H1 (cell line): ENCODE data around the gene NXT1. TPM values are rescaled to one million over a fixed set of nuclear protein-coding genes. Genes with fewer than 3 reads are reported as not detected.
A peak's percentile ranks its signal among the peaks of the same experiment; 100 is the strongest.

ENCODE experiments used
- BCL11A ChIP-seq, 2 experiments: IDR thresholded peaks; one replicate each; pipeline ENCODE4 v1.6.1; 2011; ENCODE audit warnings: low read depth in 2 of 2, low read length in 2 of 2, mild to moderate bottlenecking in 2 of 2
- CEBPB ChIP-seq: IDR thresholded peaks from 2 replicates; pipeline ENCODE4 v1.6.1; 2012; ENCODE audit warnings: low read depth, low read length
- CHD2 ChIP-seq: IDR thresholded peaks from 2 replicates; pipeline ENCODE4 v1.6.1; 2012; ENCODE audit warnings: low read length, improper control_type of control experiment
- CREB1 ChIP-seq: IDR thresholded peaks from 2 replicates; pipeline ENCODE4 v1.6.1; 2012; ENCODE audit warnings: inconsistent platforms
- EGR1 ChIP-seq: IDR thresholded peaks from 2 replicates; pipeline ENCODE4 v1.6.1; 2011; ENCODE audit warnings: low read depth, low read length, borderline replicate concordance
- EZH2 ChIP-seq: fragments of 200-600 bp; sonication (generic); IDR thresholded peaks from 2 replicates; pipeline ENCODE4 v1.7.1; 2012; ENCODE audit warnings: low read depth, mild to moderate bottlenecking, moderate library complexity, low read length, inconsistent platforms; ENCODE audit not compliant: severe bottlenecking
- GABPA ChIP-seq: IDR thresholded peaks from 2 replicates; pipeline ENCODE4 v1.6.1; 2011; ENCODE audit warnings: mild to moderate bottlenecking, low read length, moderate library complexity, borderline replicate concordance; ENCODE audit not compliant: insufficient read depth
- HDAC6 ChIP-seq: IDR thresholded peaks from one replicate; pipeline ENCODE4 v1.7.1; 2012; ENCODE audit warnings: low read depth, mild to moderate bottlenecking, inconsistent platforms, low read length, moderate library complexity
- JUN ChIP-seq: IDR thresholded peaks from 2 replicates; pipeline ENCODE4 v1.6.1; 2011; ENCODE audit warnings: low read depth, mild to moderate bottlenecking, improper control_type of control experiment, low read length
- KDM4A ChIP-seq: IDR thresholded peaks from one replicate; pipeline ENCODE4 v1.7.1; 2012; ENCODE audit warnings: low read depth, mild to moderate bottlenecking, moderate library complexity, low read length, inconsistent platforms; ENCODE audit not compliant: severe bottlenecking
- MAFK ChIP-seq: IDR thresholded peaks from 2 replicates; pipeline ENCODE4 v1.6.1; 2012; ENCODE audit warnings: low read depth, mild to moderate bottlenecking, improper control_type of control experiment, low read length
- NANOG ChIP-seq: IDR thresholded peaks from 2 replicates; pipeline ENCODE4 v1.6.1; 2011; ENCODE audit warnings: low read length, low read depth, mild to moderate bottlenecking, inconsistent platforms; ENCODE audit not compliant: insufficient read depth, poor library complexity, severe bottlenecking
- NRF1 ChIP-seq: IDR thresholded peaks from 2 replicates; pipeline ENCODE4 v1.6.1; 2011; ENCODE audit warnings: mild to moderate bottlenecking, low read depth, low read length, improper control_type of control experiment
- POLR2A ChIP-seq, 2 experiments: IDR thresholded peaks; 1 replicate in 1 of 2; 2 replicates in 1 of 2; pipeline ENCODE4 v1.6.1; 2011; ENCODE audit warnings: low read depth in 2 of 2, low read length in 2 of 2, mild to moderate bottlenecking in 2 of 2; ENCODE audit errors: control extremely low read depth in 1 of 2
- POU5F1 ChIP-seq: IDR thresholded peaks from 2 replicates; pipeline ENCODE4 v1.6.1; 2011; ENCODE audit warnings: low read depth, mild to moderate bottlenecking, low read length, moderate library complexity
- RBBP5 ChIP-seq: IDR thresholded peaks from 2 replicates; pipeline ENCODE4 v1.7.1; 2012; ENCODE audit warnings: low read depth, mild to moderate bottlenecking, inconsistent platforms, low read length, moderate library complexity, borderline replicate concordance
- SAP30 ChIP-seq: fragments of 300-600 bp; sonication (generic); IDR thresholded peaks from 2 replicates; pipeline ENCODE4 v1.7.1; 2012; ENCODE audit warnings: low read length, moderate library complexity, mild to moderate bottlenecking, inconsistent platforms; ENCODE audit not compliant: insufficient read depth, insufficient replicate concordance
- SIRT6 ChIP-seq: IDR thresholded peaks from one replicate; pipeline ENCODE4 v1.7.1; 2012; ENCODE audit warnings: low read length, inconsistent platforms
- SP4 ChIP-seq: IDR thresholded peaks from 2 replicates; pipeline ENCODE4 v1.6.1; 2012; ENCODE audit warnings: low read length, inconsistent platforms
- SRF ChIP-seq: IDR thresholded peaks from 2 replicates; pipeline ENCODE4 v1.6.1; 2011; ENCODE audit warnings: mild to moderate bottlenecking, low read depth, low read length, moderate library complexity
- ZNF274 ChIP-seq: IDR thresholded peaks from 2 replicates; pipeline ENCODE4 v1.7.0; 2012; ENCODE audit warnings: low read length, borderline replicate concordance; ENCODE audit errors: extremely low read depth
- polyA plus RNA-seq, 7 experiments: library from polyadenylated mRNA; depleted of rRNA in 3 of 7; stranded (reverse) in 5 of 7; unstranded in 2 of 7; fragments of >200 nt in 5 of 7; fragments of 200-250 nt in 2 of 7; gene quantifications; 1 replicate in 5 of 7; 2 replicates in 1 of 7; 4 replicates in 1 of 7; pipeline versions ENCODE4 v1.2.1 to v1.2.3, GENCODE V29; 2011 to 2013; ENCODE audit warnings: missing spikeins in 2 of 7, mixed read lengths in 2 of 7
- total RNA-seq: library from RNA; stranded (reverse); fragmentation: NEBNext Ultra II Directional; extraction: Animal tissue kit (Norgen Biotek cat#: 25700); gene quantifications from 2 replicates; pipeline ENCODE4 v1.2.1, GENCODE V29; 2021
- TF ChIP-seq, protein P1 (sequence below): IDR thresholded peaks from 2 replicates; pipeline ENCODE4 v1.6.1; 2012; ENCODE audit warnings: low read length, inconsistent platforms

The NXT1 gene
- total and polyA plus RNA-seq, 2 of the 8 experiments (the other 6 are each of a cell fraction or from before 2014, with no cell fraction given), result 23.1 to 26.5 TPM

DNA sequence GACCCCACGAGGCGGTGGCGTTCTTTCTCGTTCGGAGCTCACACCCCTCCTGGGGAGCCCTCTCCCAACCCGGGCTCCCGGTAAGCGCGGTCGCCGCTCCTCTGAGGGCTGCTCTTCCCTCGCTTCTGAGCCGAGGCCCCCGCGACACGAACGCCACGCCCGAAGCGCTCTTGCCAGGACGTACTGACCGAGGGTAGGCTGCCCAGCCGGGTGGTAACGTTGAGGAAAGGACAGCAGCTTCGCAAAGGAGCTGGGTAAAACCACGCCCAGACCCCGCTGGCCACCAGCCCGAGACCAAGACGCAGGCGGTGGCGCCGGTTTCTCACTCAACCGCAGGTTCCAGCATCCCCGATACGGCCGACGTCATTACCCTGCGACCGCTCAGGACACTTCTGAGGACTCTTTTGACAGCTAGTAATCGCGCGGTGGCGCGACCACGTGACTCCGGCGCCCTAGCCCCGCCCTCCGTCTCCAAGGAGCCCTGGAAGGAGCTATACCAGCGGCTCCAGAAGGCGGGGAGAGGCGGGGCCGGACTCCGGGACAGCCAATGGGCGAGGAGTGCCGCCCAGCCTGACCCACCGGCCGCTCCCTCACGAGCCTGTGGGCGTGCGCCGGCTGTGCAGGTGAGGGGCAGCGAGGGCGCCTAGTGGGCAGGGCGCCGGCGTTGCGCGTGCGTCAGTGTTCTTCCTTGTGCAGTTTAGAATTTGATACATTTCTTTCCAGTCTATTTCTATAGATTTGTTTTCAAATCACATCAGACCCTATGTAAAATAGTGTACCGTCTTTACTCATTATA lies 7.4 kb downstream of the NXT1 start (continued):
- TF ChIP-seq, protein P1, sequence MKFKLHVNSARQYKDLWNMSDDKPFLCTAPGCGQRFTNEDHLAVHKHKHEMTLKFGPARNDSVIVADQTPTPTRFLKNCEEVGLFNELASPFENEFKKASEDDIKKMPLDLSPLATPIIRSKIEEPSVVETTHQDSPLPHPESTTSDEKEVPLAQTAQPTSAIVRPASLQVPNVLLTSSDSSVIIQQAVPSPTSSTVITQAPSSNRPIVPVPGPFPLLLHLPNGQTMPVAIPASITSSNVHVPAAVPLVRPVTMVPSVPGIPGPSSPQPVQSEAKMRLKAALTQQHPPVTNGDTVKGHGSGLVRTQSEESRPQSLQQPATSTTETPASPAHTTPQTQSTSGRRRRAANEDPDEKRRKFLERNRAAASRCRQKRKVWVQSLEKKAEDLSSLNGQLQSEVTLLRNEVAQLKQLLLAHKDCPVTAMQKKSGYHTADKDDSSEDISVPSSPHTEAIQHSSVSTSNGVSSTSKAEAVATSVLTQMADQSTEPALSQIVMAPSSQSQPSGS, result no peak
- TF ChIP-seq NRF1 (peak; percentile 49; the same call in 1 of the 2 replicates), CREB1 (peak; percentile 98), SAP30 (peak; percentile 63), MAFK (no peak), SRF (peak; percentile 67), HDAC6 (no peak), RBBP5 (peak; percentile 83), GABPA (no peak), EZH2 (no peak), SP4 (no peak), POLR2A (IDR thresholded peaks at IDR 0.05; ENCODE audit: control extremely low read depth in 1 of 2, low read depth in 2 of 2, low read length in 2 of 2) (peak in 1 of 2 experiments; percentile 65; a peak in 2 of 3 replicates), EGR1 (no peak), BCL11A (IDR thresholded peaks at IDR 0.05; ENCODE audit: low read depth in 2 of 2, low read length in 2 of 2) (no peak), POU5F1 (no peak), CHD2 (no peak), SIRT6 (no peak), CEBPB (no peak), JUN (no peak), ZNF274 (no peak), KDM4A (peak; percentile 88), NANOG (no peak)
